ENCODE data around the gene SLC24A4.

The SLC24A4 gene

GRCh38 chr14:92510972-92511371 lies 188.0 kb downstream of the SLC24A4 start:
- Histone ChIP-seq H3K27ac (ENCODE audit: low read depth, low read length) (peak overlapping the region; percentile 12; the same call in 1 of the 2 replicates), H3K4me1 (ENCODE audit: insufficient read depth, low read length) (no peaks in the 10 kb centered on the region), H3K4me3 (ENCODE audit: low read length) (no peak overlapping the region), H3K36me3 (ENCODE audit: insufficient read depth, low read length) (no peaks in the 10 kb centered on the region), H3K9ac (ENCODE audit: low read depth, low read length) (no peak overlapping the region), H3K27me3 (ENCODE audit: insufficient read depth, low read length) (peaks cover 38% of the 10 kb centered on the region), H3K9me3 (ENCODE audit: insufficient read depth, low read depth, low read length) (no peaks in the 10 kb centered on the region)
- WGBS = 75% methylated on average over 2 of the region's 2 CpGs

GRCh38 chr14:92511453-92512238 lies 188.7 kb downstream of the SLC24A4 start:
- WGBS = 70% methylated on average over 6 of the region's 6 CpGs
- Histone ChIP-seq H3K36me3 (ENCODE audit: insufficient read depth, low read length) (no peaks in the 10 kb centered on the region), H3K27me3 (ENCODE audit: insufficient read depth, low read length) (peaks cover 43% of the 10 kb centered on the region), H3K27ac (ENCODE audit: low read depth, low read length) (peak overlapping the region; percentile 12; the same call in 1 of the 2 replicates), H3K4me3 (ENCODE audit: low read length) (no peak overlapping the region), H3K9ac (ENCODE audit: low read depth, low read length) (no peak overlapping the region), H3K4me1 (ENCODE audit: insufficient read depth, low read length) (no peaks in the 10 kb centered on the region), H3K9me3 (ENCODE audit: insufficient read depth, low read depth, low read length) (no peaks in the 10 kb centered on the region)

- Histone ChIP-seq H3K4me3 (ENCODE audit: low read length) (peak overlapping the region; percentile 62), H3K36me3 (ENCODE audit: insufficient read depth, low read length) (no peaks in the 10 kb centered on the region), H3K9me3 (ENCODE audit: insufficient read depth, low read depth, low read length) (no peaks in the 10 kb centered on the region), H3K27me3 (ENCODE audit: insufficient read depth, low read length) (peaks cover 46% of the 10 kb centered on the region), H3K27ac (ENCODE audit: low read depth, low read length) (no peak overlapping the region), H3K9ac (ENCODE audit: low read depth, low read length) (no peak overlapping the region), H3K4me1 (ENCODE audit: insufficient read depth, low read length) (no peaks in the 10 kb centered on the region)
- WGBS = 84% methylated on average over 9 of the region's 9 CpGs
These were observed 189.8 kb downstream of the SLC24A4 start for GRCh38 chr14:92512807-92513203.

- H3K9ac ChIP-seq (ENCODE audit: low read depth, low read length) = peak within 1 kb of the TSS; percentile 57
- 7% methylated on average over 79 of the region's 79 CpGs for WGBS
- no peaks in the 10 kb centered on the region for H3K9me3 ChIP-seq (ENCODE audit: insufficient read depth, low read depth, low read length)
- H3K36me3 ChIP-seq (ENCODE audit: insufficient read depth, low read length) = no peaks in the 10 kb centered on the region
- no peaks in the 10 kb centered on the region for H3K4me1 ChIP-seq (ENCODE audit: insufficient read depth, low read length)
- H3K27ac ChIP-seq (ENCODE audit: low read depth, low read length) = no peak within 1 kb of the TSS
- peaks cover 46% of the 10 kb centered on the region for H3K27me3 ChIP-seq (ENCODE audit: insufficient read depth, low read length)
- H3K4me3 ChIP-seq (ENCODE audit: low read length) = peak within 1 kb of the TSS; percentile 62
These were observed 190.4 kb downstream of the SLC24A4 start, which contains the start of gene RIN3 for GRCh38 chr14:92513204-92513965. RIN3 (plus strand) TSS chr14:92513781; CDS start chr14:92513933, 152 bp downstream.

GRCh38 chr14:92513966-92514843 lies 191.2 kb downstream of the SLC24A4 start:
- 6% methylated on average over 81 of the region's 81 CpGs for WGBS
- Histone ChIP-seq H3K36me3 (ENCODE audit: insufficient read depth, low read length) (no peaks in the 10 kb centered on the region), H3K4me1 (ENCODE audit: insufficient read depth, low read length) (no peaks in the 10 kb centered on the region), H3K4me3 (ENCODE audit: low read length) (peak overlapping the region; percentile 62), H3K27me3 (ENCODE audit: insufficient read depth, low read length) (peaks cover 46% of the 10 kb centered on the region), H3K27ac (ENCODE audit: low read depth, low read length) (no peak overlapping the region), H3K9ac (ENCODE audit: low read depth, low read length) (peak overlapping the region; percentile 57), H3K9me3 (ENCODE audit: insufficient read depth, low read depth, low read length) (no peaks in the 10 kb centered on the region)

- H3K4me1 ChIP-seq (ENCODE audit: insufficient read depth, low read length) = no peaks in the 10 kb centered on the region
- H3K36me3 ChIP-seq (ENCODE audit: insufficient read depth, low read length) = no peaks in the 10 kb centered on the region
- peaks cover 46% of the 10 kb centered on the region for H3K27me3 ChIP-seq (ENCODE audit: insufficient read depth, low read length)
- peak overlapping the region; percentile 57; the same call in 1 of the 2 replicates for H3K9ac ChIP-seq (ENCODE audit: low read depth, low read length)
- WGBS = 74% methylated on average over 14 of the region's 15 CpGs
- no peak overlapping the region for H3K27ac ChIP-seq (ENCODE audit: low read depth, low read length)
- no peaks in the 10 kb centered on the region for H3K9me3 ChIP-seq (ENCODE audit: insufficient read depth, low read depth, low read length)
- peak overlapping the region; percentile 62 for H3K4me3 ChIP-seq (ENCODE audit: low read length)
These were observed 192.0 kb downstream of the SLC24A4 start for GRCh38 chr14:92514844-92515514.

GRCh38 chr14:92515546-92516343 lies 192.8 kb downstream of the SLC24A4 start:
- H3K36me3 ChIP-seq (ENCODE audit: insufficient read depth, low read length) = no peaks in the 10 kb centered on the region
- H3K4me3 ChIP-seq (ENCODE audit: low read length) = no peak overlapping the region
- H3K4me1 ChIP-seq (ENCODE audit: insufficient read depth, low read length) = no peaks in the 10 kb centered on the region
- H3K27me3 ChIP-seq (ENCODE audit: insufficient read depth, low read length) = peaks cover 46% of the 10 kb centered on the region
- 90% methylated on average over 5 of the region's 5 CpGs for WGBS
- H3K9ac ChIP-seq (ENCODE audit: low read depth, low read length) = no peak overlapping the region
- H3K9me3 ChIP-seq (ENCODE audit: insufficient read depth, low read depth, low read length) = no peaks in the 10 kb centered on the region
- H3K27ac ChIP-seq (ENCODE audit: low read depth, low read length) = no peak overlapping the region

- 94% methylated on average over 4 of the region's 4 CpGs for WGBS
- H3K4me1 ChIP-seq (ENCODE audit: insufficient read depth, low read length) = no peaks in the 10 kb centered on the region
- H3K4me3 ChIP-seq (ENCODE audit: low read length) = no peak overlapping the region
- H3K36me3 ChIP-seq (ENCODE audit: insufficient read depth, low read length) = no peaks in the 10 kb centered on the region
- no peak overlapping the region for H3K27ac ChIP-seq (ENCODE audit: low read depth, low read length)
- H3K9me3 ChIP-seq (ENCODE audit: insufficient read depth, low read depth, low read length) = no peaks in the 10 kb centered on the region
- no peak overlapping the region for H3K9ac ChIP-seq (ENCODE audit: low read depth, low read length)
- H3K27me3 ChIP-seq (ENCODE audit: insufficient read depth, low read length) = peaks cover 46% of the 10 kb centered on the region
These were observed 193.5 kb downstream of the SLC24A4 start for GRCh38 chr14:92516344-92516965.

GRCh38 chr14:92516966-92517506 lies 194.1 kb downstream of the SLC24A4 start:
- Histone ChIP-seq H3K4me1 (ENCODE audit: insufficient read depth, low read length) (no peaks in the 10 kb centered on the region), H3K4me3 (ENCODE audit: low read length) (no peak overlapping the region), H3K27me3 (ENCODE audit: insufficient read depth, low read length) (peaks cover 46% of the 10 kb centered on the region), H3K9ac (ENCODE audit: low read depth, low read length) (no peak overlapping the region), H3K36me3 (ENCODE audit: insufficient read depth, low read length) (no peaks in the 10 kb centered on the region), H3K27ac (ENCODE audit: low read depth, low read length) (no peak overlapping the region), H3K9me3 (ENCODE audit: insufficient read depth, low read depth, low read length) (no peaks in the 10 kb centered on the region)
- 92% methylated on average over 5 of the region's 5 CpGs for WGBS
